HG02885 (cell line): ENCODE results near the gene KRT15.
"Not testable (repeated sequence)": the region's sequence is repeated elsewhere in the genome, so short reads cannot be mapped to it uniquely, and the experiment has no call there.

Source experiments
- ATAC-seq: cut with Tn5 transposase; IDR thresholded peaks from one replicate; pipeline ENCODE4 v1.9.1; 2021; ENCODE audit warnings: mild to moderate bottlenecking; ENCODE audit not compliant: unreplicated experiment, poor library complexity

Gene KRT15

DNA sequence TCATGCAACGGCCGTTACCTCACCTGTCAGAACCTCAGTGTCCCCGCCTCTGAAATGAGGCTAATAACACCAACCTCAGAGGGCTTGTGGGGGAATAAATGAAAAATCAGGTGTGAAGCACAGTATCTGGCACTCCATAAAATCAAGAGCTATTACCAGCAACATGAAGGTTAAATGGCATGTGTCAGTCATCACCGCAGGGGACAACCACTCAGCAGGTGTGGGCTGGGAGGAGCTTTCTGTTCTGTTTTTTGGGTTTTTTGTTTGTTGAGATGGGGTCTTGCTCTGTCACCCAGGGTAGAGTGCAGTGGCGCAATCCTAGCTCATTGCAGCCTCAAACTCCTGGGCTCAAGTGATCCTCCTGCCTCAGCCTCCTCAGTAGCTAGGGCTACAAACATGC lies 26.2 kb upstream of the KRT15 start:
- ATAC-seq, result no peak

- ATAC-seq, result no peak
Measured at GRCh38 chr17:41544491-41544892, 25.8 kb upstream of the KRT15 start.

- not testable (repeated sequence) for ATAC-seq
Measured at GRCh38 chr17:41542786-41543185, 24.1 kb upstream of the KRT15 start.

GRCh38 chr17:41542357-41542756 lies 23.7 kb upstream of the KRT15 start:
- no peak for ATAC-seq

DNA sequence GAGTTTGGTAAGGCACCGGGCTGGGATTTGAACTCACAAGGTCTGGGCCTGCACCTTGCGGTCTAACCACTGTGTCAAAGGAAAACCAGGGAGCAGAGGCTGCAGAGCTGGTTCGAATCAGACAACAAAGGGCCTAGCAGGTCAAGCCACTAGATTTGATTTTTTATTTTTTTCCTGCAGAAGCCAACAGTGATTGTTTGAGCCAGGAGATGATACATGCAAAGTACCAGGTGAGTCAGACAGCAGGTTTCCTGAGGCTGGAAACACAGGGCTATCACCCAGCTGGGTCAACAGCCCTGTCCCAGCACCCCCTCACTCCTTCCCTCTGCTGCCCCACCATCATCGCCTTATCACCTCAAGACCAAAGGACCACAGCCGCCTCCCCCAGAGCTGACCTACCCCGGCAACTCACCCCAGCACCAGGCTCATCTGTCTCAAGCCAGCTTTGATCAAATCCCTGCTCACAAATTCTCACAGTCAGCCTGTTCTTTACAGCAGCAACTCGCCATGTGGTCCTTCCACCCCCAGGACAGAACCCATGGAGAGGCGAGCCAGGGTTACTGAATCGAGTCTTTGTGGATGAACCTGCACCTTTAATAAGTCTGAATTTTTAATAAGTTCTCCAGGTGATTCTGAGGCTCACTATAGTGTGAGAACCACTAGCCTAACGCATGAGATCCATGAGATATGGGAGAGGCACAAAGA lies 22.4 kb upstream of the KRT15 start:
- ATAC-seq, result no peak

- ATAC-seq, result no peak
Measured at GRCh38 chr17:41539979-41540701, 21.4 kb upstream of the KRT15 start.

DNA sequence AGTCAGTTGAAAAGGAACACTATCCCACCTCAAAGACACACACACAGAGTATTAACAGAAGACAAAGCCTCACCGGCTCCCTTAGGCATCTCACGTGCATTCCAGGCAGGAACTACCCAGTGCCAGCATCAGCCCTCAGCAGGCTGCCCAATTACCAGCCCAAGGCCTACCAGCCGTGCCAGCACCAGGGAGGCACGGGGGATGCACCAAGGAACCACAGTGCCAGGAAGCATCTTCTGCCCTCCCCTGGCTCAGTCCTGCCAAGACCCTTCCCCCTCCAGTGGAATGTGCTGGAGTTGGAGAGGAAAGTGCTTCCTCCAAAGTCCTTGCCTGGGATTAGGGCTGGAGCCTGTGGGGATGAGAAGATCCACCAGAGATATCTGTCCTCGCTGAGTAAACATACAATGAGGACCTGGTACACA lies 20.4 kb upstream of the KRT15 start:
- no peak for ATAC-seq

DNA sequence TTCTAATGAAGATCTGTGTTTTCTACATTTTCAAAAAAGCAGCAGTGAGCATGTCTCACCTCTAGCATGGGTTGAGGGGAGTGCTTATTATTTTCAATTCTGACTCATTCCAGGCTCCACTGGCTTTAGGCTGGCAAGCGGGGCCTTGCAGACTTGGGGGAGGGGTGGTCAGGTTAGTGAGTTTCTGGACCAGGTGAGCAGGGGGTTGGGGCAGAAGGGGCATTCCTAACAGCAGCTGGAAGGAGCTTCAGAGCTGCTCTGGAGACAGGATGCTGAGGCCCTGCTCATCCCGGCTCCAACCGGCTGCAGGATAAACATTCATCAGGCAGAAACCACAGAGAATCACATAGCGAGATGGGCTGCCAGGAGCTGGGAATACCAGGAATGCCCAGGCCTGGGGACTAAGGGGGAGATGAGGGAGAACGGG lies 19.9 kb upstream of the KRT15 start:
- no peak for ATAC-seq

- ATAC-seq, result no peak
Measured at GRCh38 chr17:41537990-41538389, 19.3 kb upstream of the KRT15 start.

GRCh38 chr17:41537614-41537954 lies 18.9 kb upstream of the KRT15 start:
- ATAC-seq, result no peak

GRCh38 chr17:41536741-41537613 lies 18.3 kb upstream of the KRT15 start:
- ATAC-seq, result no peak

DNA sequence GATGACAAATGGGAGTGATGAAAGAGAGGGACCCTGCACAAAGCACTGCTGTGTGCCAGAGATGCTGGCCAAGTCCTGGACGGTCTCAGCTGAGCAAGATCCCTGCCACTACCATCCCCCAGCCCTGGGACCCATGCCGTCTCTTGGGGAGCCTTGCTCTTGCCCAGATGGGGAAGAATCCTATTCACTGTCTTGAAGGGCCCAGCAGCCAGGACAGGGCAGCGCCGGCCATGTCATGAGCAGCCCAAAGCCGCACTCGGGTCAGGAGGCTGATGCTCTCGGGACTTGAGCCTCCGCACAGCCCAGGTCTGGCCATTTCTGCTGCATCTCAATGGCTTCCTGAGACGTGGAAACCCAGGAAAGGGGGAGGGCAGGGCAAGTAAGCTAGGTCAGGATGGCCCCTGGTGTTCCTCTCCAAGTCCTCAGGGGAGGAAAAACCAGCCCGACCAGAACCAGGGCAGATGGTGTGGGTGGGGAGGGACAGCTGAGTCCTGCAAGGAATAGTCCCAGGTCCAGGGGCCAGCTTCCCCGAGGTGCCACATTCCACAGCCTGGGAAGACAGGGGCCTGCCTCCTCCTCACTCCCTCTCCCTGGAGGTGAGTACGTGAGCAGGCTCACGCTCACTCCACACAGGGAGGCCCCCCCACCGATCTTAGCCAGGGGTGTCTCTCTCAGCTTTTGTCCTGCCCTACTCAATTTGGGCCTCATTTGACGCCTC lies 17.2 kb upstream of the KRT15 start:
- no peak for ATAC-seq

- no peak for ATAC-seq
Measured at GRCh38 chr17:41534899-41535546, 16.3 kb upstream of the KRT15 start.

- ATAC-seq, result no peak
Measured at GRCh38 chr17:41533613-41534012, 14.9 kb upstream of the KRT15 start.

DNA sequence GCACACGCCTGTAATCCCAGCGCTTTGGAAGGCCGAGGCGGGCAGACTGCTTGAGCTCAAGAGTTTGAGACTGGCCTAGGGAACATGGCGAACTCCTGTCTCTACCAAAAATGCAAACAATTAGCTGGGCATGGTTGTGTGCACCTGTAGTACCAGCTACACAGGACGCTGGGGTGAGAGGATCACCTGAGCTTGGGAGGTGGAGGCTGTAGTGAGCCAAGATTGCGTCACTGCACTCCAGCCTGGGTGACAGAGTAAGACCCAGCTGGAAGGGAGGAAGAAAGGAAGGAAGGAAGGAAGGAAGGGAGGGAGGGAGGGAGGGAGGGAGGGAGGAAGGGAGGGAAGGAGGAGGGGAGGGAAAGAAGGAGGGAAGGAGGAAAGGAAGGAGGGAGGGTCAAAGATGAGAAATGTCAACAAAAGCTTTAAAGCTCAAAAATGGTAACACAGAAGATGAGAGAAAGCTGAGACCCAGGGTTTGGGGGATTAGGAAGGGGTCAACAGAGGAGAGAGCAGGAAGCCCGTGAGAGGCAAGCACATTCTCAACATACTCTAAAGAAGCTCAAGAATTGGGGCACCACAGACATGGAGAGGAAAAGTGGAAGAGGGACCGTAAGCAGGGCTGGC lies 14.4 kb upstream of the KRT15 start:
- no peak for ATAC-seq

GRCh38 chr17:41531993-41532392 lies 13.3 kb upstream of the KRT15 start:
- ATAC-seq, result no peak

- ATAC-seq, result no peak
Measured at GRCh38 chr17:41530062-41531048, 11.7 kb upstream of the KRT15 start.

- ATAC-seq, result no peak
Measured at GRCh38 chr17:41529491-41529915, 10.8 kb upstream of the KRT15 start.
